ENCODE results near the gene PCNX4.

PCNX4 gene

GRCh38 chr14:60178164-60178563, 86.4 kb downstream of the PCNX4 start:
- DNase-seq, result no peak

DNA sequence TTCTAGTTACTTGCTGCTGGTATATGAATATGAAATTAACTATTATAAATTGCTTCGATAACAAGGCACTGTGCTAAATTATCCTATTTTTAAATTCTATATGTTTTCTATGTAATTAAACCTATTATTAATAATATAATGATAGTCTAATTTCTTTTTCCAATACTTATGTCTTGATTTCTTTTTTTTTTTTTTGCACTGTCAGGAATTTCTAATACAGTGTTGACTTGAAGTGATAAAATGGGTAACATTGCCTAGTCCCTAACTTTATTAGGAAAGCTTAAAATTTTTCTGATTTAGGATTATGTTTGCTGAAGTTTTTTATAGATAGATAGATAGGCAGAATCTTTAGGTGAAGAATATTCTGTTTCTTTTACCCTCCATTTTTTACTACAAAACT, 87.1 kb downstream of the PCNX4 start:
- DNase-seq, result no peak

GRCh38 chr14:60179431-60179869, 87.7 kb downstream of the PCNX4 start:
- DNase-seq, result no peak

- DNase-seq, result no peak
Observed at GRCh38 chr14:60183138-60183537, 91.4 kb downstream of the PCNX4 start.

GRCh38 chr14:60183741-60184140, 92.0 kb downstream of the PCNX4 start:
- DNase-seq, result no peak

DNA sequence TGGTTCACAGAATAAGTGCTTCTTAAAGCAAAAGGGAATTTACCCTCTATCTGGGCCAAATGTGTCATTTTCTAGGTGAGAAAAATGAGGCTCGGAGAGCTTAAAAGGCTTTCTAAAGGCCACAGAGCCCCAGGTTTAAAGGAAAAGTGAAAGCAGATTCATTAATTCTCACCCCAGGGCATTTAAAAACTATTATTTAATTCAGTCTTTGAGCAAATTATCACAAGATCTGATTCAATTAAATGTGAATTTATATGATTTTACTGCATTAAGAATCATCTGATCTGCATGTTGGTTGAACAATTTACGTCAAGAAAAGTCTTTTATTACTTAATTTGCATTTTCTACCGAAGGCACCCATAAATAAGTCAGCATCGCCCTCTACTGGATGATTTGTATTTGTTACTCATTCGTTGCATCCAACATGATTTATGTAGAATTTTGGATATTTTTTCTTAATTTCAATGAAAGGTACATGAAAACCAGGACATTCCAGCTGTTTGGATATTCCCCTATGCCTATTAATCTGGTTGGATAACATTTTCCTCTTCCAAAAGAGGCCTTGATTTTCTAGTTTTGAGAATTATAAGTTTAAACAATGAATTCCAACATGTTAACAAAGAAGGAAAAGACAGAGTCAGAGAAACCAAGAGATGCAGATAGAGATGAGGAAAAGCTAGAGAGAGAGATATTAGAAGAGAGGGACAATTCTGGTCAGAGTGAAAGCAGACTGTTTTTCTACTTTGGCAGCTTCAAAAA, 92.6 kb downstream of the PCNX4 start:
- no peak for DNase-seq

DNA sequence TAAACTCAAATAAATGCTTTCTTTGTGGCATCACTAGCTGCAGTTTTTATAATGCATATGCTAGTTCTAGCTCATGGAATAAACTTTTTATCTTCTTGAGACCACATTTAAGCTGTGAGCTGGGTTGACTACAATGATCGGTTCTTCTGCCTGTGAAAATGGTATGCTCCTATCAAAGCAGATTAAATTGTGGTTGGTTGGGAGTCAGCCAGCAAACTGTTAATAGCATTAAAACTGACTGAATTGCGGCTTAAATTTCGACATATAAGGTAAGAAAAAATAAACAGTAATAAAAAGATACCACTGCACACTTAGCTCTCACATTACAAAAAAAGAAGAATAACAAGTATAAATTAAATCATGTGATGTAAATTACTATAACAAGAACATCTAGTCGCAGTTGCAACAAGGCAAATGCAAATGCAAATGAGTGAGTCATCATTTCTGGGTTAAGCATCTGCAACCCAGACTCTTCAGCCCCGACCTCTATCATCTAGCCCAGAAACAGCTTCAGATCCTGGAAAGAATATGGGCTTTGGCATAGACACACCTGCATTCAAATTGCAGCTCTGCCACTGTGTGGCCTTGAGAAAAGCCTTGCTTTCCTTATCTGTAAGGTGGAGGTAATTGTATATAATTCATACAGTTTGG, 93.3 kb downstream of the PCNX4 start:
- DNase-seq, result no peak

DNA sequence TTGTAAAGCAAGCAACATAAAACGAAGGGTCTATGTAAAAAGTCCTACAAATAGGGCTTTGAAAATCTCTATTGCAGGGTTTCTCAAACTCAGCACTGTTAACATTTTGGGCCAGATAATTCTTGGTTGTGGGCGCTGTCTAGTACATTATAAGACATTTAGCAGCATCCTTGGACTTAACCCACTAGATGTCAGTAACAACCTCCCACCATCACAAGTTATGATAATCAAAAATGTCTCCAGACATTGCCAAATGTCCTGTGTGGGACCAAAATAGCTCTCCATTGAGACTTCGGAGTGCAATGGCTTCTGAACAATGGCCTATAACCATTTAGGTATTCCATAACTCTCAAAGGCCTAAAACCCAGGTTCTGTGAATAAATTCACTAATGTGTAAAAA, 96.4 kb downstream of the PCNX4 start:
- no peak for DNase-seq

DNA sequence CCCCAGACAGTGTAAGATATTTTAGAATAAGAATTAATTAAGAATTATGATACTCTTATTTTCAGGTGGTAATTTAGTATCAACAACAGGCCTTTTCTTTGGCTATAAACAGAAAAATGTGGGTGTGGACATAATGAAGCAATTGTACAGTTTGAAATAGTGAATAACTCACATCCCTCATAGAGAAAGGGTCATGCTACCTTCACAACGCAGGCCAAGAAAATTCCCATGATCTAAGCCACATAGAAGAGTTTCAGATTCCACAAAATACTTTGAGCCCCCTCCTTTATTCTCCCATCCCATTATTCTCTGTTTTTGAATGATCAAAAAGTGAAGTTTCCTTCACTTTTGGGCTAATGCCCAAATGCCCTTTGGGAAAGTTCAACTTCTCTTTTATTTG, 97.0 kb downstream of the PCNX4 start:
- DNase-seq, result no peak

GRCh38 chr14:60189923-60190840, 98.5 kb downstream of the PCNX4 start:
- DNase-seq, result no peak

GRCh38 chr14:60195179-60195810, 103.6 kb downstream of the PCNX4 start:
- DNase-seq, result no peak

DNA sequence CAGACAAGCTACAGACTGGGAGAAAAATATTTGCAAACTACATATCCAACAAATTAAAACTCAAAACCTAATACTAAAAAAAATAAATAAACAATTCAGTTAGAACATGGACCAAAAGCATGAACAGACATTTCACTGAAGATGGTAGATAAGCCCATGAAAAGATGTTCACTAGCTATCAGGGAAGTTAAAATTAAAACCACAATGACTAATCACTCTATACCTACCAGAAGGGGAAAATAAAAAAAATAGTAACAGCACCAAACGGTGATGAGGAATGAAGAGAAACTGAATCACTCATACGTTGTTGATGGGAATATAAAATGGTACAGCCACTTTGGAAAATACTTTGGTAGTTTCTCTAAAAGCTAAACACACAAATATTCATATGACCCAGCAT, 104.6 kb downstream of the PCNX4 start:
- no peak for DNase-seq

DNA sequence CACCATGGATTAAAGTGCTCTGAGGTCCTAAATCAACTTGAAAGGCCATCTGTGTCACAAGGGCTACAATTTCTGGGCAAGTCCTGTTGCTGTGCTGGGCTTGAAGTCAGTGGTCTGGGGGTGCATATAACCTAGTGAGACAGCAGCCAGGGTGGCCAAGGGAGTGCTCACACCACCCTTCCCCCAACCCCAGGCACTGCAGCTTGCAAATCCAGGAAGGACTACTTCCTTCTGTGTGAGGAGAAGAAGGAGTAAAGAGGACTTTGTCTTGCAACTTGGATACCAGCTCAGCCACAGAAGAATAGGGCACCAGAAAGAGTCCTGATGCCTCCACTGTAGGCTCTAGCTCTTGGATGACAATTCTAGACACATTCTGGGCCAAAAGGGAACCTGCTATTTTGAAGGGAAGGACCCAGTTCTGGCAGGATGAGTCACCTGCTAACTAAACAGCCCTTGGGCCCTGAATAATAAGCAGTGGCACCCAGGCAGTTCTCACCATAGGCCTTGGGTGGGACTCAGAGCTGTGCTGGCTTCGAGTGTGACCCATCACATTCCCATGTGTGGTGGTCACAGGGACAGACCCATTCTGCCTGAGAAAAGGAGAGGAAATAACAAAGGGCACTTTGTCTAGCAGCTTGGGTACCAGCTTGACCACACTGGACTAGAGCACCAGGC, 106.0 kb downstream of the PCNX4 start:
- DNase-seq, result no peak

- DNase-seq, result no peak
Observed at GRCh38 chr14:60199321-60199720, 107.6 kb downstream of the PCNX4 start.

- no peak for DNase-seq
Observed at GRCh38 chr14:60204104-60204842, 112.5 kb downstream of the PCNX4 start.

- no peak for DNase-seq
Observed at GRCh38 chr14:60204843-60205774, 113.4 kb downstream of the PCNX4 start.

- DNase-seq, result no peak
Observed at GRCh38 chr14:60206249-60206670, 114.5 kb downstream of the PCNX4 start.

GRCh38 chr14:60206837-60207533, 115.3 kb downstream of the PCNX4 start:
- DNase-seq, result no peak

DNA sequence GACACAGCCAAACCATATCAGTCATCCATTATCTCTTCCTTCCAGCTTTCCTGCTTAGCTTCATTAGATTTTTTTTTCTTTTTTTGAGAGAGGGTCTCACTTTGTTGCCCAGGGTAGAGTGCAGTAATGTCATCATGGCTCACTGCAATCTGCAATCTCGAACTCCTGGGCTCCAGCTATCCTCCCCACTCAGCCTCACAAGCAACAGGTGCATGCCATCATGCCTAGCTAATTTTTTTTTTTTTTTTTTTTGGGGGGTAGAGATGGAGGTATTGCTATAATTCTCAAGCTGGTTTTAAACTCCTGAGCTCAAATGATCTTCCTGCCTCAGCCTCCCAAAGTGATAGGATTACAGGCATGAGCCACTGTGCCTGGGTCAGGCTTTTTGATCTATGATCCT, 119.0 kb downstream of the PCNX4 start:
- no peak for DNase-seq

DNA sequence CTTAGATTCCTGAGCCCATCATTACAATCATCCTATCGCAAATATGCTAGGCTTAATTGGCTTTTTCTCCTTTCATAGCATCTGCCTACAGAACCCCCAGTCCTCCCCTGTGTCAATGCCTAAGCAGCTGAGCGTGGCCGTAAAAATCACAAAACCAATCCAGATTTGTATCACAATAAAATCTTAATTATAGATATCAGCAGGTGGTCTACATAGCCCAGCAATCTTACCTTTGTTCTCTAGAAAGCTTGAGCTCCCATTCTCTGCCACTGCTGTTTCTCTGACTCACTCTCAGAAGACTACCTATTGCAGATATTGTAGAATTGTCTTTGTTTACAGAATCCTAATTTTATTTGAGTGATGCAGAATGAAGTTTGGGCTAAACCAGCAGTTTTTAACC, 119.4 kb downstream of the PCNX4 start:
- DNase-seq, result no peak
